ENCODE data around the gene HSPA14.

HSPA14 gene

GRCh38 chr10:14803827-14804226 is 34.3 kb upstream of the HSPA14 start:
- H2AK5ac ChIP-seq (ENCODE audit: low read length) = no peak overlapping the region
- H3K36me3 ChIP-seq (ENCODE audit: control insufficient read depth in 1 of 2, insufficient read depth in 2 of 2, low read length in 2 of 2) = no peaks in the 10 kb centered on the region
- no peak overlapping the region for H3K27ac ChIP-seq (ENCODE audit: low read depth, low read length)
- no peak overlapping the region for H3K18ac ChIP-seq (ENCODE audit: low read length)
- no peak overlapping the region for H2AFZ ChIP-seq (ENCODE audit: insufficient read depth, low read length, poor library complexity)
- H3K14ac ChIP-seq (ENCODE audit: low read length) = no peak overlapping the region
- no peak overlapping the region for H4K91ac ChIP-seq (ENCODE audit: low read depth, low read length)
- no peak overlapping the region for H3K4ac ChIP-seq (ENCODE audit: low read depth, low read length)
- no peak overlapping the region for H4K12ac ChIP-seq (ENCODE audit: low read depth, low read length)
- H2BK120ac ChIP-seq (ENCODE audit: insufficient read depth, low read length, poor library complexity) = no peak overlapping the region
- H3K4me2 ChIP-seq (ENCODE audit: low read length) = no peak overlapping the region
- H3K9me3 ChIP-seq (ENCODE audit: insufficient read depth, low read depth, low read length) = peaks cover 2% of the 10 kb centered on the region
- no peaks in the 10 kb centered on the region for H3K79me2 ChIP-seq (ENCODE audit: control insufficient read depth, insufficient read depth, low read length, poor library complexity)
- H3K4me3 ChIP-seq (ENCODE audit: low read depth, low read length) = no peak overlapping the region
- no peak overlapping the region for H2BK12ac ChIP-seq (ENCODE audit: low read length)
- no peaks in the 10 kb centered on the region for H3K4me1 ChIP-seq (ENCODE audit: control insufficient read depth in 1 of 2, insufficient read depth in 2 of 2, low read length in 2 of 2)
- no peaks in the 10 kb centered on the region for H3K27me3 ChIP-seq (ENCODE audit: insufficient read depth, low read length)
- no peak overlapping the region for H2BK5ac ChIP-seq (ENCODE audit: low read depth, low read length, poor library complexity)
- no peak for DNase-seq
- no CpG with 5 or more reads among the region's 1 CpG for WGBS (ENCODE audit: extremely low coverage, insufficient coverage, insufficient read length)
- H3K79me1 ChIP-seq (ENCODE audit: low read length) = no peaks in the 10 kb centered on the region
- no peak overlapping the region for H3K9ac ChIP-seq (ENCODE audit: low read length)
- no peak overlapping the region for H3K23ac ChIP-seq (ENCODE audit: low read length)
- no peak overlapping the region for H4K8ac ChIP-seq (ENCODE audit: low read depth, low read length)

GRCh38 chr10:14806318-14806717 is 31.8 kb upstream of the HSPA14 start:
- DNase-seq = no peak
- H2BK5ac ChIP-seq (ENCODE audit: low read depth, low read length, poor library complexity) = no peak overlapping the region
- H3K4me3 ChIP-seq (ENCODE audit: low read depth, low read length) = no peak overlapping the region
- no peak overlapping the region for H3K4ac ChIP-seq (ENCODE audit: low read depth, low read length)
- no peak overlapping the region for H3K14ac ChIP-seq (ENCODE audit: low read length)
- peaks cover 2% of the 10 kb centered on the region for H3K9me3 ChIP-seq (ENCODE audit: insufficient read depth, low read depth, low read length)
- H2AK5ac ChIP-seq (ENCODE audit: low read length) = no peak overlapping the region
- H3K27ac ChIP-seq (ENCODE audit: low read depth, low read length) = no peak overlapping the region
- no peak overlapping the region for H4K8ac ChIP-seq (ENCODE audit: low read depth, low read length)
- no peaks in the 10 kb centered on the region for H3K36me3 ChIP-seq (ENCODE audit: control insufficient read depth in 1 of 2, insufficient read depth in 2 of 2, low read length in 2 of 2)
- H3K79me2 ChIP-seq (ENCODE audit: control insufficient read depth, insufficient read depth, low read length, poor library complexity) = no peaks in the 10 kb centered on the region
- H3K27me3 ChIP-seq (ENCODE audit: insufficient read depth, low read length) = no peaks in the 10 kb centered on the region
- no peak overlapping the region for H3K23ac ChIP-seq (ENCODE audit: low read length)
- H3K18ac ChIP-seq (ENCODE audit: low read length) = no peak overlapping the region
- WGBS (ENCODE audit: extremely low coverage, insufficient coverage, insufficient read length) = no CpG with 5 or more reads among the region's 3 CpGs
- no peaks in the 10 kb centered on the region for H3K79me1 ChIP-seq (ENCODE audit: low read length)
- no peak overlapping the region for H4K91ac ChIP-seq (ENCODE audit: low read depth, low read length)
- no peak overlapping the region for H2BK12ac ChIP-seq (ENCODE audit: low read length)
- H3K4me1 ChIP-seq (ENCODE audit: control insufficient read depth in 1 of 2, insufficient read depth in 2 of 2, low read length in 2 of 2) = no peaks in the 10 kb centered on the region
- no peak overlapping the region for H4K12ac ChIP-seq (ENCODE audit: low read depth, low read length)
- H2AFZ ChIP-seq (ENCODE audit: insufficient read depth, low read length, poor library complexity) = no peak overlapping the region
- H3K9ac ChIP-seq (ENCODE audit: low read length) = no peak overlapping the region
- no peak overlapping the region for H2BK120ac ChIP-seq (ENCODE audit: insufficient read depth, low read length, poor library complexity)
- no peak overlapping the region for H3K4me2 ChIP-seq (ENCODE audit: low read length)

GRCh38 chr10:14810969-14811953 is 26.8 kb upstream of the HSPA14 start:
- WGBS (ENCODE audit: extremely low coverage, insufficient coverage, insufficient read length) = no CpG with 5 or more reads among the region's 9 CpGs
- Histone ChIP-seq H3K4me1 (ENCODE audit: control insufficient read depth in 1 of 2, insufficient read depth in 2 of 2, low read length in 2 of 2) (no peaks in the 10 kb centered on the region), H3K4me3 (ENCODE audit: low read depth, low read length) (no peak overlapping the region), H3K27me3 (ENCODE audit: insufficient read depth, low read length) (no peaks in the 10 kb centered on the region), H3K14ac (ENCODE audit: low read length) (no peak overlapping the region), H2AK5ac (ENCODE audit: low read length) (no peak overlapping the region), H3K18ac (ENCODE audit: low read length) (no peak overlapping the region), H3K36me3 (ENCODE audit: control insufficient read depth in 1 of 2, insufficient read depth in 2 of 2, low read length in 2 of 2) (no peaks in the 10 kb centered on the region), H4K91ac (ENCODE audit: low read depth, low read length) (no peak overlapping the region), H3K9me3 (ENCODE audit: insufficient read depth, low read depth, low read length) (no peaks in the 10 kb centered on the region), H4K8ac (ENCODE audit: low read depth, low read length) (no peak overlapping the region), H4K12ac (ENCODE audit: low read depth, low read length) (no peak overlapping the region), H3K4ac (ENCODE audit: low read depth, low read length) (no peak overlapping the region), H3K27ac (ENCODE audit: low read depth, low read length) (no peak overlapping the region), H3K23ac (ENCODE audit: low read length) (no peak overlapping the region), H3K4me2 (ENCODE audit: low read length) (no peak overlapping the region), H2AFZ (ENCODE audit: insufficient read depth, low read length, poor library complexity) (no peak overlapping the region), H3K9ac (ENCODE audit: low read length) (no peak overlapping the region), H2BK12ac (ENCODE audit: low read length) (no peak overlapping the region), H3K79me2 (ENCODE audit: control insufficient read depth, insufficient read depth, low read length, poor library complexity) (no peaks in the 10 kb centered on the region), H3K79me1 (ENCODE audit: low read length) (no peaks in the 10 kb centered on the region), H2BK5ac (ENCODE audit: low read depth, low read length, poor library complexity) (no peak overlapping the region), H2BK120ac (ENCODE audit: insufficient read depth, low read length, poor library complexity) (no peak overlapping the region)
- no peak for DNase-seq

- no peaks in the 10 kb centered on the region for H3K79me2 ChIP-seq (ENCODE audit: control insufficient read depth, insufficient read depth, low read length, poor library complexity)
- H3K27ac ChIP-seq (ENCODE audit: low read depth, low read length) = no peak overlapping the region
- no CpG with 5 or more reads among the region's 3 CpGs for WGBS (ENCODE audit: extremely low coverage, insufficient coverage, insufficient read length)
- H2BK5ac ChIP-seq (ENCODE audit: low read depth, low read length, poor library complexity) = no peak overlapping the region
- H3K4me3 ChIP-seq (ENCODE audit: low read depth, low read length) = no peak overlapping the region
- H4K91ac ChIP-seq (ENCODE audit: low read depth, low read length) = no peak overlapping the region
- no peak overlapping the region for H2AFZ ChIP-seq (ENCODE audit: insufficient read depth, low read length, poor library complexity)
- H4K12ac ChIP-seq (ENCODE audit: low read depth, low read length) = no peak overlapping the region
- no peak overlapping the region for H3K18ac ChIP-seq (ENCODE audit: low read length)
- no peak overlapping the region for H2BK12ac ChIP-seq (ENCODE audit: low read length)
- no peak overlapping the region for H3K9ac ChIP-seq (ENCODE audit: low read length)
- H3K79me1 ChIP-seq (ENCODE audit: low read length) = no peaks in the 10 kb centered on the region
- no peak overlapping the region for H4K8ac ChIP-seq (ENCODE audit: low read depth, low read length)
- DNase-seq = no peak
- H3K14ac ChIP-seq (ENCODE audit: low read length) = no peak overlapping the region
- no peaks in the 10 kb centered on the region for H3K36me3 ChIP-seq (ENCODE audit: control insufficient read depth in 1 of 2, insufficient read depth in 2 of 2, low read length in 2 of 2)
- H3K4me2 ChIP-seq (ENCODE audit: low read length) = no peak overlapping the region
- H3K9me3 ChIP-seq (ENCODE audit: insufficient read depth, low read depth, low read length) = no peaks in the 10 kb centered on the region
- H3K27me3 ChIP-seq (ENCODE audit: insufficient read depth, low read length) = no peaks in the 10 kb centered on the region
- H2AK5ac ChIP-seq (ENCODE audit: low read length) = no peak overlapping the region
- H3K23ac ChIP-seq (ENCODE audit: low read length) = no peak overlapping the region
- H2BK120ac ChIP-seq (ENCODE audit: insufficient read depth, low read length, poor library complexity) = no peak overlapping the region
- H3K4me1 ChIP-seq (ENCODE audit: control insufficient read depth in 1 of 2, insufficient read depth in 2 of 2, low read length in 2 of 2) = no peaks in the 10 kb centered on the region
- H3K4ac ChIP-seq (ENCODE audit: low read depth, low read length) = no peak overlapping the region
Observed at GRCh38 chr10:14812271-14812670, 25.8 kb upstream of the HSPA14 start.
